GM18870 (cell line): ENCODE measurements around the gene OVOL3.

Experiments
- ATAC-seq: cut with Tn5 transposase; IDR thresholded peaks from one replicate; pipeline ENCODE4 v1.9.1; 2021; ENCODE audit warnings: moderate library complexity; ENCODE audit not compliant: unreplicated experiment

Gene OVOL3

GRCh38 chr19:36160821-36161596, 50.1 kb downstream of the OVOL3 start:
- no peak for ATAC-seq
